Raji (cell line): ENCODE measurements around the gene RNF115.
A peak's percentile ranks its signal among the peaks of the same experiment; 100 is the strongest.

Experiments
- POLR2A ChIP-seq: IDR thresholded peaks from 2 replicates; pipeline ENCODE4 v1.6.1; 2011; ENCODE audit warnings: low read depth, low read length, control low read depth; ENCODE audit not compliant: insufficient read depth

Gene RNF115

DNA sequence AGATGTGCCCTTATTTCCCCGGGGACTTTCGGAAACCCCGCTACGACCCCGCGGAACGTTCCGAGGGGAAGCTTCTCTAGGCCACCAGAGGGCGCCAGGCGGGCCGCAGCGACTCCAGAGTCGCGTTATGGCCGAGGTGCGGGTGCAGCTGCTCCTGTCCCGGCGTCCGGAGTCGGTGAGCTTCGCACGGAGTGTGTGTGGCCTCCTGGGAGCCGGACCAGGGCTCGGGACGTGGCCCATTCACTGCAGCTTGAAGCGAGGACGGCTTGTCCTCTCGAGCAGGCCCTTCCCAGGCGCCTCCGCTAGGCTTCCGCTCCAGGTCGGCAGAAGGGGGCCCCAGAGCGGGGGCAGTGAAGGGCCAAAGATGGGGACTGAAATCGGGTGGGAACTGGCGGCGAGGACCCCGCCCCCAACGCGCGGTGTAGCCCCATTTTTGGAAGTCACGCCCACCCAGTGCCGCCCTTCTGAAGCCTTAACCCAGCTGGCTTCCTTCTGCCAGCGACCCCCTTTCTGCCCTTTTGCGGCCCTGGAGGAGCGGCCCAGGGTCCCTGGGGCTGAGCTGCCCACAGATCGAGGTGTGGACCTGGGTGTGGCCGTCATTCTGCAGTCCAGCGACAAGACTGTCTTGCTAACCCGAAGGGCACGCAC, 21.7 kb upstream of the RNF115 start, which contains the start of gene NUDT17:
Gene NUDT17, plus strand, starts transcription at position 117 of the 648 bp plus-strand sequence. Its CDS starts 11 bp downstream, at position 128.
- peak; percentile 51 for TF ChIP-seq POLR2A

DNA sequence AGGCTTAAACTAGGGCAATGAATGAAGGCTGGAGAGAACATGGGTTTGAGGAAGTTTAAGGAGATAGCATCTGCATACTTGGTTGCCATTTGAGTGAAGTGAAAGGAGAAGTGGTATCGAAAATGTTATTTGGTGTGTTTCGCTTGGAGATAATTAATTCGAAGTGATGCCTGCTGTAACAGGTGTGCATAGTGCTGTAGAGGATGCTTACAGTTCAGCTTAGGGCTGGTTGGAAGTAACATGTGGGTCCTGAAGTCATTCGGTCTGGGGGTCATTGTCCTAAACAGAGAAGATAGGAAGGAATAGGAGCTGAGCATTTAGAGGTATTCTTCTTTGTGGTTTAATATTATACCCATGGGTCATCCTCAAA, 21.2 kb upstream of the RNF115 start:
- TF ChIP-seq POLR2A, result peak; percentile 32

GRCh38 chr1:145843031-145843430, 19.1 kb upstream of the RNF115 start:
- TF ChIP-seq POLR2A, result no peak

GRCh38 chr1:145837656-145838055, 13.8 kb upstream of the RNF115 start:
- no peak for TF ChIP-seq POLR2A

DNA sequence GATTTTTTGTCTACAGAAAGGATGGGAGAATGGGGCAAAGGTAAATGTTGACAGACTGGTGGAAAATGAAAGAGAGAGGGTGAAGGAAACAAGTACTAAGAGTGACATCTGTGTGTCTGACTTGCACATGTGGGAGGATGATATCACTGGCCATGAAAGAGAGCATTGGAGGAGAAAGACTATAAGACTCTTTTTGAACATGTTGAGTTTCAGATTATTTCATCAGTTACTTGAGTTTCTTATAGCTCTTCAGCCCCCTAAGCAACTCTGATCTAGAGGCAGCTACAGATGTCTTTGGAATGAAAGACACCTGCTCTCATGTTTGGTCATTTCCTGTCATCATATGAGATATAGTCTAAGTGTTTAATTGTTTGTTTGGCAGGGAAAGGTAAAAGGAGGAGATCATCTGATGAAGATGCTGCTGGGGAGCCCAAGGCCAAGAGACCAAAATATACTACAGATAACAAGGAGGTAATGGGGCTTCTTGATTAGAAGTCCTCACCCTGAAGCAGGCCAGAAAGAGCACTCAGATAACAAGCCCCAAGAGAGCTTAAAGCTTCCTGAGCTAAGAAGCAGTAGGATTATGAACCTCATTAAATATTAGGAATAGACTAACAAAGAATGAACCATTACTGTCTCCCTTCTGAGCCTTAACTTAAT, 4.6 kb upstream of the RNF115 start:
- TF ChIP-seq POLR2A, result no peak

GRCh38 chr1:145827966-145828365, 4.1 kb upstream of the RNF115 start:
- TF ChIP-seq POLR2A, result no peak

DNA sequence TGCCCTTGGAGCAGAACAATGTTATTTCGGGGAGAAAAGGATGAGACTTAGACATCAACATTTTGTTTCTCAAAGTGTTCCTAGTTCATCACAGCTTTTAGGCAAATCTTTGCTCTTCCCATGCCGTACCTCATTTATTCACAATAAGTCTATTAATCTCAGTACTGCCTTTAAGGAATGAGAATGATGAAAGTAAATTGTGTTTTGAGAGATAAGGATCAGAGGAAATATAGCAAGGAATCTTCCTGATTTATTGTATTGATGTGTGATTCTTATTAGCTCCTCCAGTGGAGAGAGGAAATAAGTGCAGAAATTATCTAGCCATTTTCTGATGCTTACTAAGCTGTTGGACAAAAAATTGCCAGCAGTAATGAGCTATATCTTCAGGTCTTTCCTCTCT, 2.1 kb upstream of the RNF115 start:
- no peak for TF ChIP-seq POLR2A

DNA sequence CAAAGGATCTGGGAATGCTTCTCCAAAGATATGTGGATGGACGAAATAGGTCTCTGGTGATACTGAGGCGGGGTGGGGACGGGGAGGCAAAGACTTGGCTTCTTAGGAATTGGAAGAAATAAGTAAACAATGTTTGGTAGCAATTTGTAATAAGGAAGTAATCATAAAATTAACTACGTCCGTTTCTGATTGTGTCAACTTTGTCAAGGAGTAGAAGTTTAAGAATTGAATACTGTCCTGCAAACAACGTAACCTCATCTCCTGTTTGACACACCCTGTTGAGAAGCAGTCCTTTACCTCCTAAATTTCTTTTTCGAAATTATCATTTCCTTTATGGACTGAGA, 576 bp upstream of the RNF115 start:
- no peak for TF ChIP-seq POLR2A

DNA sequence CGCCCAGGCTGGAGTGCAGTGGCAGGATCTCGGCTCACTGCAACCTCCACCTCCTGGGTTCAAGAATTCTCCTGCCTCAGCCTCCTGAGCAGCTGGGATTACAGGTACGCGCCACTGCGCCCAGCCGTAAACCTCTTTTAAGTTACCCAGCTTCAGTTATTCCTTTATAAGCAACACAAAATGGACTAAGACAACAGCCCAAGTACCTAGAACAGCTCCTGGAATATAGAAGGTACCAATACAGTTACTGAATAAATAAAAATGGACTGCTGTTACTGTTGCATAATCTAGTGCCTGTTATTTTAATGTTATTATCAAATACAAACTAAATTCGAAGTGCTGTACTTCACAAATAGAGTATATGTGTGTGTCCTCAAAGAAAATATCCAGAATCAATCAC, 17.1 kb downstream of the RNF115 start:
- no peak for TF ChIP-seq POLR2A

GRCh38 chr1:145806408-145806807, 17.5 kb downstream of the RNF115 start:
- TF ChIP-seq POLR2A, result no peak

DNA sequence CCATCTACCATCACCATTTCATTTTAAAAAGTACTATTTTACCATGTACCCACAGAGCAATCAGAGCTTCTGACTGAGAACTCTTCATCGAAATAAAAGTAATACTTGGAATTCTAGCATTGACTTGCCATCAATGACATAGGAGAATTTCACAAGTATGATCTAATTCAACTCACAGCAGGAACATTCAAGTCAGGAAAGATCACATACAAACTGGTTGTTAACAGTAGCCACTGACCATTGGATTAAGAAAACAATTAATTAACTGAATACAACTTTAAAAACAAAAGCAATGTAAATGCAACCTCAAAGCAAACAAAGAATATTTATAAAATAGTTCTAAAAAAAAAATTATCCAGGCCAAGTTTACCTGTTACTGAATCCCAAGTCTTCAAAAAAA, 18.8 kb downstream of the RNF115 start:
- TF ChIP-seq POLR2A, result no peak

GRCh38 chr1:145804235-145805045, 19.5 kb downstream of the RNF115 start:
- TF ChIP-seq POLR2A, result no peak

DNA sequence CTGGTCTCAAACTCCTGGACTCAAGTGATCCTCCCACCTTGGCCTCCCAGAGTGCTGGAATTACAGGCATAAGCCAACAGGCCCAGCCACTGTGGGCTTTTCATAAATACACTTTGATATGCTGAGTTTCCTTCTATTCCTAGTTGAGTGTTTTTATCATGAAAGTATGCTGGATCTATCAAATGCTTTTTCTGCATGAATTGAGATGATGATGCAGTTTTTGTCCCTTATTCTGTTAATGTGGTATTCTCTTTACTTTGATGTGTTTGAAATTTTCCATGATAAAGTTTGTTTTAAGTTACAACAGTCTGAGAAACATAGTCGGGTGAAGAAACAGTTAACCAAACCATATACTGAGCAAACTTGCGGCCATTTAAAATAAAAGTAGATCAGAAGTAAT, 24.1 kb downstream of the RNF115 start:
- TF ChIP-seq POLR2A, result no peak

DNA sequence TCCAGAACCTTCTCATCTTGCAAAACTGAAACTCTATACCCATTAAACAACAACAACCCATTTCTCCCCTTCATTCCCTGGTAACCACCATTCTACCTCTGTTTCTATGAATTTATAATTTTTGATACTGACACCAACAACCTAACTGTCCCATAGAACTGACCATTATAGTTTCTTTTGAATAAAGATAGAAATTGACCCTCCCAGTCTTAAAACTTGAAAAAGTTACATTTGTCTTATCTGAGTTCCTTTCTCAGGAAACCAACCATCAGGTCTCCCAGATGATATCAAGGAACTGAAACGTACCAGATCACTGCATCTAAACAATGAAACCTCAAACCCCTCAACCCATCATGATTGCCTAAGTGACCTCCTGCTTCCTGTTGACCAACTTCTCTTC, 27.1 kb downstream of the RNF115 start:
- TF ChIP-seq POLR2A, result no peak

DNA sequence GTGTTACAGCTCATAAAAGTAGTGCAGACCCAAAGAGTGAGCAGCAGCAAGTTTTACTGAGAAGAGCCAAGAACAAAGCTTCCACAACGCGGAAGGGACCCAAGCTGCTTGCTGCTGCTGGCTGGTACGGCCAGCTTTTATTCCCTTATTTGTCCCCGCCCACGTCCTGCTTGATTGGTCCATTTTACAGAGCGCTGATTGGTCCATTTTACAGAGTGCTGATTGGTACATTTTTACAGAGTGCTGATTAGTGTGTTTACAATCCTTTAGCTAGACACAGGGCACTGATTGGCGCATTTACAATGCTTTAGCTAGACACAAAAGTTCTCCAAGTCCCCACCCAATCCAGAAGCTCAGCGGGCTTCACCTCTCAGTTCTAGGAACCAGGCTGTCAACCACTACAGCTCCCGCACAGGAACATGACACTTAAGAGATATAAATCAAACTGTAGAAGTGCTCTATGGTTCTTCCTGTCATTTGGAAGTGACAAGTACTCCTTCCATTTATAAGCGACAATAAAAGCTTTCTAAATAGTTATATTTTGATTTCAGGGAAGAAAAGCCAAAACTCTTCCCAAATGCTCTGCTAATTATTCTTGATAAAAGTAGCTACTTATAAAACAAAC, 28.5 kb downstream of the RNF115 start:
- TF ChIP-seq POLR2A, result no peak

GRCh38 chr1:145792484-145792883, 31.4 kb downstream of the RNF115 start:
- no peak for TF ChIP-seq POLR2A
